GM23248 (cell line): ENCODE data around the gene ABLIM3. TPM values are rescaled to one million over a fixed set of nuclear protein-coding genes. Genes with fewer than 3 reads are reported as not detected.

Experiments used
- DNase-seq: peaks from one replicate; pipeline ENCODE4 v3.0.0-alpha.2; 2015
- H2AFZ ChIP-seq: fragments of 200-600 bp; sonication (generic); 2 replicates; pipeline ENCODE4 v1.6.1; 2016; ENCODE audit warnings: antibody characterized with exemption
- H3F3A ChIP-seq: fragments of 200-600 bp; sonication (generic); 2 replicates; pipeline ENCODE4 v1.6.1; 2016; ENCODE audit warnings: mild to moderate bottlenecking, antibody characterized with exemption, mixed run types; ENCODE audit not compliant: insufficient read depth
- H3K27ac ChIP-seq: fragments of 200-600 bp; sonication (generic); 2 replicates; pipeline ENCODE4 v1.5.1; 2016; ENCODE audit warnings: mild to moderate bottlenecking
- H3K27me3 ChIP-seq: fragments of 200-600 bp; sonication (generic); replicated peaks from 2 replicates; pipeline ENCODE4 v1.6.1; 2016; ENCODE audit warnings: mild to moderate bottlenecking; ENCODE audit not compliant: insufficient read depth
- H3K36me3 ChIP-seq: fragments of 200-600 bp; sonication (generic); 2 replicates; pipeline ENCODE4 v1.6.1; 2016; ENCODE audit warnings: low read depth, mild to moderate bottlenecking
- H3K4me1 ChIP-seq: fragments of 200-600 bp; sonication (generic); 2 replicates; pipeline ENCODE4 v1.6.1; 2016; ENCODE audit warnings: mild to moderate bottlenecking; ENCODE audit not compliant: insufficient read depth
- H3K4me2 ChIP-seq: fragments of 200-600 bp; sonication (generic); one replicate; pipeline ENCODE4 v1.6.1; 2016; ENCODE audit warnings: mild to moderate bottlenecking; ENCODE audit not compliant: unreplicated experiment
- H3K4me3 ChIP-seq: fragments of 200-600 bp; sonication (generic); 2 replicates; pipeline ENCODE4 v1.5.1; 2016; ENCODE audit warnings: mild to moderate bottlenecking
- H3K79me2 ChIP-seq: fragments of 200-600 bp; sonication (generic); 2 replicates; pipeline ENCODE4 v1.6.1; 2016; ENCODE audit warnings: mild to moderate bottlenecking; ENCODE audit not compliant: insufficient read depth
- H3K9ac ChIP-seq: fragments of 200-600 bp; sonication (generic); 2 replicates; pipeline ENCODE4 v1.6.1; 2016; ENCODE audit warnings: mild to moderate bottlenecking
- H3K9me2 ChIP-seq: fragments of 200-600 bp; sonication (generic); 2 replicates; pipeline ENCODE4 v1.6.1; 2016; ENCODE audit warnings: mixed run types, mild to moderate bottlenecking, moderate library complexity; ENCODE audit not compliant: insufficient read depth
- H3K9me3 ChIP-seq: fragments of 200-600 bp; sonication (generic); one replicate; pipeline ENCODE4 v1.6.1; 2017; ENCODE audit warnings: low read depth
- H4K20me1 ChIP-seq: fragments of 200-600 bp; sonication (generic); 2 replicates; pipeline ENCODE4 v1.6.0; 2016; ENCODE audit not compliant: insufficient read depth
- EZH2 ChIP-seq: fragments of 200-600 bp; sonication (generic); IDR thresholded peaks from 2 replicates; pipeline ENCODE4 v1.6.1; 2018; ENCODE audit warnings: antibody characterized with exemption, mild to moderate bottlenecking; ENCODE audit not compliant: insufficient read depth, poor library complexity, severe bottlenecking
- EZH2phosphoT487 ChIP-seq: fragments of 200-600 bp; sonication (generic); IDR thresholded peaks from 2 replicates; pipeline ENCODE4 v1.6.1; 2018; ENCODE audit warnings: antibody characterized with exemption, moderate library complexity, mild to moderate bottlenecking, low read depth; ENCODE audit not compliant: insufficient read depth
- WGBS, 2 experiments: methylation state at CpG; one replicate each; pipeline ENCODE4 v1.1.6; 2015 to 2017; ENCODE audit warnings: low lambda C conversion rate in 2 of 2, low coverage in 1 of 2; ENCODE audit errors: missing lambda C conversion rate in 2 of 2; 5-methylcytosine and 5-hydroxymethylcytosine counted together
- in situ Hi-C: fragments of 300-500 bp; cut with MboI; formaldehyde crosslinking; loops from 2 replicates; pipeline ENCODE4 v1.15.0; 2020
- polyA plus RNA-seq: library from polyadenylated mRNA; unstranded; fragments of >200 nt; fragmentation: Nextera tagmentation; extraction: Ambion mirVana; gene quantifications from 2 replicates; pipeline ENCODE4 v1.2.1, GENCODE V29; 2016
- total RNA-seq: library from RNA; depleted of rRNA; stranded (reverse); fragments of >200 nt; shearing (Covaris generic); gene quantifications from 2 replicates; pipeline ENCODE4 v1.2.3, GENCODE V29; 2014

The ABLIM3 gene
- total and polyA plus RNA-seq, 2 experiments from 2014 or later: 7.9 to 11.4 TPM

GRCh38 chr5:149251546-149251945, 110.3 kb downstream of the ABLIM3 start:
- in situ Hi-C loops: no loop called here
- Histone ChIP-seq H3K9ac (no peak overlapping the region), H3K9me2 (no peaks in the 10 kb centered on the region), H3K36me3 (no peaks in the 10 kb centered on the region), H3K27me3 (no peaks in the 10 kb centered on the region), H3K4me1 (peaks cover 7% of the 10 kb centered on the region), H3F3A (0 out of 2 replicates have a peak, but pooled peaks cover 4% of the 10 kb centered on the region), H2AFZ (no peak overlapping the region), H3K27ac (no peak overlapping the region), H3K9me3 (no peaks in the 10 kb centered on the region), H4K20me1 (no peaks in the 10 kb centered on the region), H3K4me3 (no peak overlapping the region), H3K79me2 (no peaks in the 10 kb centered on the region), H3K4me2 (no peak overlapping the region)
- 83 to 85% methylated on average over 4 of the region's 4 CpGs for WGBS, 2 experiments
- DNase-seq: no peak
- TF ChIP-seq EZH2phosphoT487: no peak
- no peak for TF ChIP-seq EZH2

- DNase-seq: peak; percentile 58
- 55 to 61% methylated on average over 3 of the region's 3 CpGs for WGBS, 2 experiments
- peaks cover 28% of the 10 kb centered on the region for H3K4me1 ChIP-seq
- no peaks in the 10 kb centered on the region for H3K27me3 ChIP-seq
- TF ChIP-seq EZH2phosphoT487 (no peak), EZH2 (no peak)
- H3K79me2 ChIP-seq: no peaks in the 10 kb centered on the region
- H3F3A ChIP-seq: peaks cover 16% of the 10 kb centered on the region
- in situ Hi-C loops: no loop called here
- no peak overlapping the region for H3K4me2 ChIP-seq
- H2AFZ ChIP-seq: no peak overlapping the region
- H3K9me2 ChIP-seq: no peaks in the 10 kb centered on the region
- no peak overlapping the region for H3K9ac ChIP-seq
- no peaks in the 10 kb centered on the region for H3K36me3 ChIP-seq
- no peak overlapping the region for H3K4me3 ChIP-seq
- no peaks in the 10 kb centered on the region for H4K20me1 ChIP-seq
- no peak overlapping the region for H3K27ac ChIP-seq
- no peaks in the 10 kb centered on the region for H3K9me3 ChIP-seq
These were observed 113.2 kb downstream of the ABLIM3 start for GRCh38 chr5:149254506-149254905.

- Histone ChIP-seq H3K9me2 (no peaks in the 10 kb centered on the region), H3K4me3 (no peak overlapping the region), H2AFZ (no peak overlapping the region), H3K36me3 (no peaks in the 10 kb centered on the region), H3F3A (peaks cover 16% of the 10 kb centered on the region), H3K79me2 (no peaks in the 10 kb centered on the region), H3K4me2 (peak overlapping the region; percentile 66), H3K9me3 (no peaks in the 10 kb centered on the region), H3K4me1 (peaks cover 28% of the 10 kb centered on the region), H4K20me1 (no peaks in the 10 kb centered on the region), H3K27ac (peak overlapping the region; percentile 48), H3K27me3 (no peaks in the 10 kb centered on the region), H3K9ac (no peak overlapping the region)
- TF ChIP-seq EZH2phosphoT487 (no peak), EZH2 (no peak)
- DNase-seq: peak; percentile 51
- in situ Hi-C loops: no loop called here
These were observed 115.2 kb downstream of the ABLIM3 start for GRCh38 chr5:149256451-149256850.

- Histone ChIP-seq H3K79me2 (no peaks in the 10 kb centered on the region), H4K20me1 (no peaks in the 10 kb centered on the region), H3K27ac (peak overlapping the region; percentile 48), H3K4me2 (peak overlapping the region; percentile 66), H3K9me2 (no peaks in the 10 kb centered on the region), H3K9ac (peak overlapping the region; percentile 9; the same call in 1 of the 2 replicates), H3K36me3 (no peaks in the 10 kb centered on the region), H3K4me3 (no peak overlapping the region), H3K9me3 (no peaks in the 10 kb centered on the region), H2AFZ (no peak overlapping the region), H3F3A (peaks cover 16% of the 10 kb centered on the region), H3K4me1 (peaks cover 28% of the 10 kb centered on the region), H3K27me3 (no peaks in the 10 kb centered on the region)
- in situ Hi-C loops: no loop called here
- 94 to 97% methylated on average over 1 of the region's 1 CpG for WGBS, 2 experiments
- DNase-seq: peak; percentile 24
- TF ChIP-seq EZH2phosphoT487: no peak
- TF ChIP-seq EZH2: no peak
These were observed 115.8 kb downstream of the ABLIM3 start for GRCh38 chr5:149257131-149257530.
